H9 (cell line): ENCODE measurements around the gene RAB6B. TPM values are rescaled to one million over a fixed set of nuclear protein-coding genes. Genes with fewer than 3 reads are reported as not detected.

ENCODE experiments used
- DNase-seq: peaks from one replicate; pipeline ENCODE4 v3.0.0-alpha.2; 2017
- H2AFZ ChIP-seq: one replicate; pipeline ENCODE4 v1.6.1; 2013; ENCODE audit warnings: mild to moderate bottlenecking, low read length, control low read depth, moderate library complexity
- H2AK5ac ChIP-seq: 2 replicates; pipeline ENCODE4 v1.6.1; 2013; ENCODE audit warnings: low read length, control low read depth, mixed read lengths; ENCODE audit not compliant: insufficient read length
- H2BK120ac ChIP-seq: one replicate; pipeline ENCODE4 v1.6.1; 2013; ENCODE audit warnings: low read depth, mild to moderate bottlenecking, low read length, control low read depth, inconsistent platforms; ENCODE audit not compliant: poor library complexity, severe bottlenecking
- H2BK12ac ChIP-seq: 2 replicates; pipeline ENCODE4 v1.6.1; 2013; ENCODE audit warnings: low read length, control low read depth, mixed read lengths, low read depth; ENCODE audit not compliant: insufficient read length
- H2BK15ac ChIP-seq: 2 replicates; pipeline ENCODE4 v1.6.1; 2013; ENCODE audit warnings: low read depth, low read length, control low read depth
- H2BK20ac ChIP-seq: one replicate; pipeline ENCODE4 v1.6.1; 2013; ENCODE audit warnings: low read depth, mild to moderate bottlenecking, low read length, control low read depth, inconsistent platforms; ENCODE audit not compliant: poor library complexity, severe bottlenecking
- H2BK5ac ChIP-seq: 2 replicates; pipeline ENCODE4 v1.6.1; 2013; ENCODE audit warnings: low read length, control low read depth, mixed read lengths; ENCODE audit not compliant: insufficient read length
- H3K14ac ChIP-seq: 2 replicates; pipeline ENCODE4 v1.6.1; 2013; ENCODE audit warnings: low read length, control low read depth; ENCODE audit not compliant: insufficient read depth
- H3K18ac ChIP-seq: 2 replicates; pipeline ENCODE4 v1.6.1; 2013; ENCODE audit warnings: low read depth, mild to moderate bottlenecking, mixed read lengths, low read length, control low read depth; ENCODE audit not compliant: insufficient read length
- H3K23ac ChIP-seq: 2 replicates; pipeline ENCODE4 v1.6.1; 2013; ENCODE audit warnings: low read length, control low read depth, mixed read lengths, low read depth; ENCODE audit not compliant: insufficient read length
- H3K23me2 ChIP-seq: 2 replicates; pipeline ENCODE4 v1.6.1; 2013; ENCODE audit warnings: low read depth, mild to moderate bottlenecking, mixed read lengths, low read length, control low read depth; ENCODE audit not compliant: insufficient read length, poor library complexity, severe bottlenecking
- H3K27ac ChIP-seq: 2 replicates; pipeline ENCODE4 v1.5.1; 2013; ENCODE audit warnings: low read length, control low read depth, mixed read lengths, low read depth; ENCODE audit not compliant: insufficient read length
- H3K27me3 ChIP-seq: 2 replicates; pipeline ENCODE4 v1.6.1; 2013; ENCODE audit warnings: low read length, control low read depth, inconsistent platforms; ENCODE audit not compliant: insufficient read depth
- H3K4ac ChIP-seq: 2 replicates; pipeline ENCODE4 v1.6.1; 2013; ENCODE audit warnings: low read depth, mild to moderate bottlenecking, control low read depth, inconsistent platforms, low read length, moderate library complexity
- H3K4me1 ChIP-seq: 2 replicates; pipeline ENCODE4 v1.6.1; 2013; ENCODE audit warnings: low read length, control low read depth, inconsistent platforms; ENCODE audit not compliant: insufficient read depth
- H3K4me2 ChIP-seq: 2 replicates; pipeline ENCODE4 v1.6.1; 2013; ENCODE audit warnings: low read length, control low read depth, mixed read lengths; ENCODE audit not compliant: insufficient read length, insufficient read depth
- H3K56ac ChIP-seq: 2 replicates; pipeline ENCODE4 v1.6.1; 2013; ENCODE audit warnings: low read depth, mild to moderate bottlenecking, mixed read lengths, low read length, control low read depth; ENCODE audit not compliant: insufficient read length
- H3K79me1 ChIP-seq: 2 replicates; pipeline ENCODE4 v1.6.1; 2013; ENCODE audit warnings: low read depth, mild to moderate bottlenecking, moderate library complexity, low read length, control low read depth, inconsistent platforms; ENCODE audit not compliant: insufficient read depth, poor library complexity, severe bottlenecking
- H3K79me2 ChIP-seq: 2 replicates; pipeline ENCODE4 v1.6.1; 2013; ENCODE audit warnings: low read length, control low read depth, inconsistent platforms; ENCODE audit not compliant: insufficient read depth
- H3K9ac ChIP-seq: 2 replicates; pipeline ENCODE4 v1.6.1; 2013; ENCODE audit warnings: low read length, control low read depth, mixed read lengths; ENCODE audit not compliant: insufficient read length; ENCODE audit errors: extremely low read depth
- H3K9me3 ChIP-seq: one replicate; pipeline ENCODE4 v1.6.1; 2013; ENCODE audit warnings: low read depth, low read length, inconsistent platforms; ENCODE audit not compliant: control insufficient read depth
- H3T11ph ChIP-seq: one replicate; pipeline ENCODE4 v1.6.1; 2013; ENCODE audit warnings: mild to moderate bottlenecking, low read length, control low read depth, inconsistent platforms
- H4K20me1 ChIP-seq: one replicate; pipeline ENCODE4 v1.6.1; 2013; ENCODE audit not compliant: control insufficient read depth, insufficient read length, insufficient read depth
- H4K5ac ChIP-seq: 2 replicates; pipeline ENCODE4 v1.6.1; 2013; ENCODE audit warnings: low read depth, mild to moderate bottlenecking, mixed read lengths, low read length, control low read depth; ENCODE audit not compliant: insufficient read length
- H4K8ac ChIP-seq: replicated peaks from 2 replicates; pipeline ENCODE4 v1.6.1; 2013; ENCODE audit warnings: low read length, control low read depth, mixed read lengths, low read depth; ENCODE audit not compliant: insufficient read length
- H4K91ac ChIP-seq: 2 replicates; pipeline ENCODE4 v1.6.1; 2013; ENCODE audit warnings: low read depth, mild to moderate bottlenecking, moderate library complexity, mixed read lengths, low read length, control low read depth; ENCODE audit not compliant: insufficient read length
- H3K27ac Mint-ChIP-seq, 3 experiments: 2 replicates in 2 of 3; 3 replicates in 1 of 3; pipeline ENCODE4 v1.8.0; 2020 to 2021; ENCODE audit warnings: mixed read lengths in 3 of 3, mild to moderate bottlenecking in 1 of 3, moderate library complexity in 1 of 3
- H3K27me3 Mint-ChIP-seq: 2 replicates; pipeline ENCODE4 v1.8.0; 2021; ENCODE audit warnings: low read depth, mild to moderate bottlenecking, moderate library complexity, mixed read lengths
- H3K36me3 Mint-ChIP-seq, 3 experiments: 2 replicates in 2 of 3; 3 replicates in 1 of 3; pipeline ENCODE4 v1.8.0; 2020 to 2021; ENCODE audit warnings: low read depth in 3 of 3, mixed read lengths in 3 of 3; ENCODE audit not compliant: insufficient read depth in 1 of 3
- H3K4me1 Mint-ChIP-seq, 2 experiments: 2 replicates each; pipeline ENCODE4 v1.8.0; 2020; ENCODE audit warnings: mixed read lengths in 2 of 2
- H3K4me3 Mint-ChIP-seq, 2 experiments: 2 replicates in 1 of 2; 3 replicates in 1 of 2; pipeline ENCODE4 v1.8.0; 2020 to 2021; ENCODE audit warnings: mild to moderate bottlenecking in 2 of 2, mixed read lengths in 2 of 2, moderate library complexity in 1 of 2
- H3K9me3 Mint-ChIP-seq, 2 experiments: 2 replicates in 1 of 2; 3 replicates in 1 of 2; pipeline ENCODE4 v1.8.0; 2020; ENCODE audit warnings: mild to moderate bottlenecking in 2 of 2, mixed read lengths in 2 of 2, moderate library complexity in 1 of 2
- CTCF ChIP-seq: fragments of 200-600 bp; sonication (generic); conservative IDR thresholded peaks from 3 replicates; pipeline ENCODE4 v1.8.0; 2021; ENCODE audit warnings: antibody characterized with exemption, mild to moderate bottlenecking
- WGBS: extraction: QIAGEN DNeasy Blood & Tissue Kit; methylation state at CpG from one replicate; pipeline ENCODE4 v1.1.7; 2013; ENCODE audit warnings: missing lambda C conversion rate, low lambda C conversion rate, mixed read lengths; ENCODE audit not compliant: insufficient read length; ENCODE audit errors: extremely low coverage; 5-methylcytosine and 5-hydroxymethylcytosine counted together
- total RNA-seq: library from RNA; stranded (reverse); gene quantifications from 2 replicates; pipeline ENCODE4 v1.2.1, GENCODE V29; 2021

The RAB6B gene
- total RNA-seq, 1 experiment from 2014 or later = 12.3 TPM

DNA sequence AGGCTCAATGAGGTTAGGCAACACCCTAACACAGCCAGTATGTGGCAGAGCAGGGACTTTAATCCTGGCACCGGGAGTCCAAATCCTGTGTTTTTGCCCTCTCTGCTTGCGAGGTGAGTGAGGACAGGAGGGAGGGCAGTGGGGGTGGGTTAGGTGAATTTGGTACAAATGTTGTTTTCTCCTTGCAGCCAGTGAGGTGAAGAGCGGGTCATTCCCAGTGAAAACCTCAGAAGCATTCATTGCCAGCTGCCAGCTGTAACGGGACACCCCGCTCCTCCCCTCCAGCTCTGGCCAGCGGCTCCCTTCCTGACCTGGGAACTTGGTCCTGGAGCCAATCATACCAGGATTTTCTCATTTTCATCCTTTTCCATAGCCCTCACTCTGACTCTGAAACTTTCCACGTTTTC, 45.7 kb upstream of the RAB6B start:
- no peaks in the 10 kb centered on the region; a peak in 1 of 7 replicates for H3K36me3 Mint-ChIP-seq
- H3K27me3 ChIP-seq = no peaks in the 10 kb centered on the region
- no peak overlapping the region for H3K4me3 Mint-ChIP-seq
- TF ChIP-seq CTCF = no peak
- no peak overlapping the region for H4K8ac ChIP-seq
- no peak overlapping the region for H3T11ph ChIP-seq
- H3K4me2 ChIP-seq = no peak overlapping the region
- H3K27ac ChIP-seq = no peak overlapping the region
- DNase-seq = peak; percentile 41
- peaks cover 15% of the 10 kb centered on the region for H3K27me3 Mint-ChIP-seq
- no peaks in the 10 kb centered on the region for H4K20me1 ChIP-seq
- H4K91ac ChIP-seq = no peak overlapping the region
- peaks cover 3% of the 10 kb centered on the region; the same call in 1 of the 2 replicates for H3K4me1 ChIP-seq
- no peak overlapping the region for H2AK5ac ChIP-seq
- H3K14ac ChIP-seq = no peak overlapping the region
- H3K79me1 ChIP-seq = no peaks in the 10 kb centered on the region
- no peak overlapping the region for H3K23ac ChIP-seq
- no peaks in the 10 kb centered on the region for H3K23me2 ChIP-seq
- H3K4me1 Mint-ChIP-seq = peaks cover 13 to 26% of the 10 kb centered on the region in 2 experiments
- H3K9ac ChIP-seq = no peak overlapping the region
- H2AFZ ChIP-seq = no peak overlapping the region
- H2BK12ac ChIP-seq = no peak overlapping the region
- H4K5ac ChIP-seq = no peak overlapping the region
- H2BK5ac ChIP-seq = no peak overlapping the region
- H3K56ac ChIP-seq = no peak overlapping the region
- WGBS = no CpG with 5 or more reads among the region's 7 CpGs
- no peak overlapping the region for H3K18ac ChIP-seq
- H3K4ac ChIP-seq = no peak overlapping the region
- no peak overlapping the region for H2BK15ac ChIP-seq
- no peak overlapping the region for H3K27ac Mint-ChIP-seq
- H3K9me3 ChIP-seq = no peaks in the 10 kb centered on the region
- no peak overlapping the region for H2BK20ac ChIP-seq
- no peak overlapping the region for H2BK120ac ChIP-seq
- no peaks in the 10 kb centered on the region for H3K79me2 ChIP-seq
- peaks cover 0 to 2% of the 10 kb centered on the region in 2 experiments; a peak in 1 of 5 replicates for H3K9me3 Mint-ChIP-seq
